CD4-positive, alpha-beta T cell treated with Interleukin-21 for 1 hour (primary cell): Measurements from ENCODE around the gene STX16.
"Not testable (repeated sequence)": the region's sequence is repeated elsewhere in the genome, so short reads cannot be mapped to it uniquely, and the experiment has no call there.

Experiments
- DNase-seq: peaks from one replicate; pipeline ENCODE4 v3.0.0-alpha.2; 2020

STX16 gene

DNA sequence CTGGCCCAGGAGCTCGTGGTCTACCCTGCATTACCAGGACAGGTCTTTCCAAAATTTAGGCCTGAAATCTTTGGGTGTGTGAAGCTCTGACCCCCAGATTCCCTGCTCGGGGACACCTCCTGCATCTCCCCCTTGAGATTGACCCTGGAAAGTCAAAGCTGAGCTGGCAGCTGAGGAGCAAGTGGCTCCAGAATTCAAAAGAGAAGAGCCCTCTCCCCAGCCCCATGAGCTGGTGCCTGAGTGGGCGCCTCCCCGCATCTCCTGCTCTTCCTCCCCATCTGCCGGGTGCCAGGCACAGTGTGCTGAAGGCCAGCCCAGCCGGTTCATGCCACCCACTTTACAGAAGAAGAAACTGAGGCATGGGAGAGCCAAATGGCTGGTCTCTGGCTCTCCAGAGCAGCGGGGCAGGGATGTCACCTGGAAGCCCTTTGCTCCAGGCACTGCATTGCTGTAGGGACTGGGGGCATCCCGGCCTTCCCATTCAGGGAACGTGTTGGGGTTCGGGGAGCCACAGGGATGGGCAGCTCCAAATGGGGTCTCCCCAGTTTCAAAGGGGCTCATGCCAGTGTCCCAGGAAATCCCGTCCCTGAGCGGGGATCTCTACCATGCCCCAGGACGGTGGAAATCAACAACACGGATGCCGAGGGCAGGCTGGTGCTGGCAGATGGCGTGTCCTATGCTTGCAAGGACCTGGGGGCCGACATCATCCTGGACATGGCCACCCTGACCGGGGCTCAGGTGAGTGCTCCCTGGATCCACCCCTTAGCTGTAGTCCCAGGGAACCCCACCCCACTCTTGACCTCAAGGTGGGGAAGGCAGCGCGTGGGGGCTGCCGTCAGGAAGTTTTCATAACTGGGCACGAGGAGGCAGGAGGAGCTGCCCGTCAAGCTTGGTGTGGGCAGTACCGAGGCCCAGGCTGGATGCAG, 62.0 kb downstream of the STX16 start:
- no peak for DNase-seq

DNA sequence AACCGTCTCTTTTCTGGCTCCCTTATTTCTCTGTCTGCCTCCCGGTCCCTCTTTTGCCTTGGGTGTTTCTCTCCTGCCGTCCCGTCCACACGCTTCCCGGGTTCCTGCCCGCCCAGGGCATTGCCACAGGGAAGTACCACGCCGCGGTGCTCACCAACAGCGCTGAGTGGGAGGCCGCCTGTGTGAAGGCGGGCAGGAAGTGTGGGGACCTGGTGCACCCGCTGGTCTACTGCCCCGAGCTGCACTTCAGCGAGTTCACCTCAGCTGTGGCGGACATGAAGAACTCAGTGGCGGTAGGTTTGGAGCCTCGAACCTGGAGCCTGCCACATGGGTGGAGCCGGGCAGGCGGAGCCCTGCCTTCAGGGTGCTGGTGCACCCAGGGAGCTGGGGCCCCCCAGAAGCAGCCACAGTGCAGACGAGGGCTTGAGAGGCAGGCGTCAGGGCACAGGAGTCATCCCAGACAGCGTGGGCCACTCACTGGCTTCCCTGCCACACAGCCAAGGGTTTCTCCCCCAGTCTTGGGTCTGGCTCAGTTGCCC, 62.8 kb downstream of the STX16 start:
- no peak for DNase-seq

GRCh38 chr20:58714340-58714922, 63.3 kb downstream of the STX16 start:
- DNase-seq, result no peak

GRCh38 chr20:58714923-58715351, 63.9 kb downstream of the STX16 start:
- DNase-seq, result no peak

DNA sequence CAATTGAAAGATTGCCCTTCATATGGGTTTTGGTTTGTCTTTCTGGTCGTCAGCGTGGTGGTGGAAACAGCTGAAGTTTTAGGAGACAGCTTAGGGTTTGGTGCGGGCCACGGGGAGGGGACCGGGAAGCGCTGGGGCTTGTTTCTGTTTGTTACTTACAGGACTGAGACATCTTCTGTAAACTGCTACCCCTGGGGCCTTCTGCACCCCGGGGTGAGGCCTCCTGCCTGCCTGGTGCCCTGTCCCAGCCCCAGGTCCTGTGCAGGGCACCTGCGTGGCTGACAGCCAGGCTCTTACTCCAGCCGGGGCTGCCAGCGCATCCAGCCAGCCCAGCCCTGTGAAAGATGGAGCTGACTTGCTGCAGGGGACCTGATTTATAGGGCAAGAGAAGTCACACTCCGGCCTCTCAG, 64.3 kb downstream of the STX16 start:
- no peak for DNase-seq

GRCh38 chr20:58715801-58716475, 64.9 kb downstream of the STX16 start:
- no peak for DNase-seq

DNA sequence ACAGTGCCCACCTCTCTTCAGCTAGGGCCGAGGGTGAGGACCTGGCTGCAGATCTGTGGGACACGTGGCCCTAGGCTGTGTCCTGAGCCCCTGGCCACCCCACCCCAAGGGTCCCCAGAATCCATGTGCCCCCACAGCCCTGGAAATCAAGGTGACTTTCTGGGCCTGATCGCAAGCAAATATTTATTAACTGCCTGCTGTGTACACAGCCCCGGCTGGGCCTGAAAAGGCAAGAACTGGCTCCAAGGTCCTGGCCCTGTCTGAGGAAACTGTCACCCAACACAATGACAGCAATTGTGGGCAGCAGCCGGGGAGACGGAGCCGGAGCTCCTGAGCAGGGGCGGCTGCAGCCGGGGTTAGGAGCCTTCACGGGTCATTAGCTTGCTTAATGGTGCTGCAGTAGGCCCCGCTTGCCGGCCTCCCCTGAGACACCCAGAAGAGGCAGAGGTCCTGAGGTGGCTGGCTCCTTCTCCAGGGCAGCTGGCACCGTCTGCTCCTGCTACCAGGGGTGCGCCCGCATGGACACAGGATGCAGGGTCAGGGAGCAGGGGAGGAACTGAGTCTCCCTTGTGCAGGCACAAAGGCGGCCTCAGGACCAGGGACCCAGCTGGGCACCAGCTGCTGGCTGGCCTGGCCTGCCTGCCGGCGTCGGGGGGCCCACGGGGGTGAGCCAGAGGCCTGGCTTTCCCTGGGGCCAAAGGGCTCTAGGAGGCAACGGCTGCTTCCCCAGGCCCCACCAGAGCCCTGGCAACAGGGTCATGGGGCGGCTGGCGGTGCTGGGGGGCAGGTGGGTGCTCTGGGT, 65.6 kb downstream of the STX16 start:
- DNase-seq, result no peak

GRCh38 chr20:58717278-58718091, 66.4 kb downstream of the STX16 start:
- no peak for DNase-seq

DNA sequence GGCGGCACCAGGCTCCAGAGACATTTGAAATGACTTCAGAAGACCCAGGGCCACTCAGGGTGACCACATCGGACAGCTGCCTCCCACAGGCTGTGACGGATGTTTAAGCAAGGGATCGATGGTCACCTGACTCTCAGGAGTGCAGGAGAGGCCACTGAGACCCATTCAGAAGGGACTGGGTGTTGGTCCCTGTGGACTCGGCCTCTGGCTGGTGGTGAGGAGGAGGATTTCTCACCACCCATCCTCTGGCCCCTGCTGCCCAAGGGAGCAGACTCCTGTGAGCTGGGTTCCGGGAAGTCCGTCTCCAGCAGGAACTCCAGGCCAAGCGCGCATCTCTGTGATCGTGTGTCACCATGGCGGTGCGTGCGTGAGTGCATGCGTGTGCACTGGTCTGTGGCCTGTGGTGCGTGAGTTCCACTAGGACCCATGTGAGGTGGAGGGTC, 67.1 kb downstream of the STX16 start:
- no peak for DNase-seq

- DNase-seq, result no peak
These were observed 67.6 kb downstream of the STX16 start for GRCh38 chr20:58718729-58719128.

DNA sequence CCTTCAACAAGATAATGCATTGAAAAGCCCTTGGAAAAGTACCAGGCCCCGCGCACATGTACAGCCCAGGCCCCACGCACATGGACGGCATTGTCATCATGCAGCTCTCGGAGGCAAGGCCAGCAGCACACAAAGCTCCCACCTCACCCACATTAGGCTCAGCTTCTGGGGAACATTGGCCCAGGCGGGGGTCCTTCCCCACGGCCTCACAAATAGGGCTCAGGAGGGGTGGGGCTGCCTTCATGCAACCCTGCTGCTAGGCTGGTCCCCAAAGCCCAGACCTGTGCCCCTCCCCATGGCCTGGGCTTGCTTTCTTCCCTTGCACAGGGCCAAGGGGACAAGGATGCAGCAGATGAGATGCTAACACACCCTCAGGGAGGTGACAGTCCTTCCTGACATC, 68.2 kb downstream of the STX16 start:
- DNase-seq, result no peak

- no peak for DNase-seq
These were observed 68.9 kb downstream of the STX16 start for GRCh38 chr20:58719971-58720371.

DNA sequence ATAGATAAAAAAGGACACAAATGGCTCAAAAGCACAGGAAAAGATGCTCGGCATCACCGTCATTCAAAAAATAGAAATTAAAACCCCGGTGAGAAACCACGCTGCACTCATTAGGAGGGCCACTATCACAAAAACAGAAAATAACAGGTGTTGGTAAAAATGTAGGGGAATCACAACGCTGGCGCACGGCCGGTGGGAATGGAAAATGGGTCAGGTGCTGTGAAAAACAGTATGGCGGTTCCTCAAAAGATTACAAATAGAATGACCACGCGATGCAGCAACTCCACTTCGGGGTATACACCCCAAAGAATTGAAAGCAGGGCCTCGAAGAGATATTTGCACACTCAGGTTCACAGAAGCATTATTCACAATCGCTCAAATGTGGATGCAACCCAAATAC, 69.8 kb downstream of the STX16 start:
- DNase-seq, result no peak

DNA sequence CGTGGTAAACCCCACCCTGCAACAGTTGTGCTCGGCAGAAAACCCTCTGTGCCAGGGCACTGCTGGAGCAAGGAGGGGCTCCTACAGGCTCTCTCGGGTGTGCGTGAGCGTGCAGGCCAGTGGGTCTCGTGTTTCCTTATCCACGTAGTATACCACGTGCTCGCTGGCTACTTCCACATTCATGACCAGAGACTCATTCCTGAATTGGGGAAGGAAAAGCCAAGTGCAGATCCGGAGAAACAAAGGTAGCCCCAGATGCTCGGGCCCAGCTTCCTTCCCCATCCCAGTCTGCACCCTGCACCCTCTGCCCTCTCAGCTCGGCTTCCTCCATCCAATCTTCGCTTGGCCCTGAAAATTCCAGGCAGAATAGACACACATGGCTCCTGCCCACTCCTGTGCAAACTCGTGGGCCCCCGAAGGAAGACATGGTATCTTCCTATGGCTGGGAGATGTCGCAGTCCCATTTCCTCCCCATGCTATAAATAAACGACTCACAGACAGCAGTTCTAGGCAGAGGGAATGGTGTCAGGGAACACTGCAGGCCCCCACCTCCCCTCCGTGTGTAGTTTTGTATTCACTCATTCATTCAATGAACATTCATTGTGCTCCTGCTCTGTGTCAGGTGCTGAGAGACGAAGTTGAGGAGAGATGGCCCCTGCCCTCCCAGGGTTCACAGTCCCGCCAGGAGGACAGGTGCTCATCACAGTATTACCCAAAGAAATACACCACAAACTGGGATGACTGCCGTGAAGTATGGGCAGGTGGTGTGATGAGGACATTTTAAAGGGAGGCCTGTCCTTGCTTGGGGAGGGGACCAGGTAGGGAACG, 71.1 kb downstream of the STX16 start:
- no peak for DNase-seq

DNA sequence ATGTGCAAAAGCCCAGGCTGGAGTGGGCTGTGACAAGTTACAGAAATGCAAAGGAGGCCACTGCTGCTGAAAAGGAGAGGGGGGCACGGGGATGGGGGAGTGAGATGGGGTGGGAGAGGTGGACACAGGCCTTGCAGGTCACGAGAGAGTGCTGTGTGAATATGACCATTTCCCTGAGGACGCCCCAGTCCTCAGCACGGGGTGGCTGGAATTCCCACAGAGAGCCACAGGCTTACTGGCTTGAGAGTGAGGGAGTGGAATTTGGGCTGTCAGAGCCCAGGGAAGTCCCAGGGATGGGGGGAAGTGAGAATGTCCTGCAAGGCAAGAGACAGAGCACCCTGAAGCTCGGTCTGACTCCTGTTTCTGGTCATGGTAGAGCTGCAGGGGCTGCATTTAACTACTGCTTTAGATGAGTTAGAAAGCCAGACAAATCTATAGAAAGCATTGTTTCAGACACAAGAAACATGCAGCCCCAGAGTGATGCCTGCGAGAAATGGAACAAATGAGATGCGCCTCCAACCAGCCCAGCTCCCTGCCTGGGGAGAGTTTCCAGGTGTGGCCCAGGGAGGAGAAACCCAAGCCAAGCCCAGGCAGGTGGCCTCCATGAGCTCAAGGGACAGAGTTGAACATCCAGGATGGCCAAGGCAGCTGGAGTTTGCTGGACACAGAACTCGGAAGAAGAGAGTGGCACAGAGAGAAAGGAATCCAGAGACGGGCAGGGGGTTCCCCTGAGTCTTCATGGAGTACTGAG, 72.0 kb downstream of the STX16 start:
- no peak for DNase-seq

- no peak for DNase-seq
These were observed 72.5 kb downstream of the STX16 start for GRCh38 chr20:58723628-58723984.

- DNase-seq, result not testable (repeated sequence)
These were observed 75.1 kb downstream of the STX16 start for GRCh38 chr20:58726156-58726555.
